GM19023 (cell line): ENCODE measurements around the gene EML4.
"Not testable (repeated sequence)": the region's sequence is repeated elsewhere in the genome, so short reads cannot be mapped to it uniquely, and the experiment has no call there.

Source experiments
- ATAC-seq: cut with Tn5 transposase; IDR thresholded peaks from one replicate; pipeline ENCODE4 v1.9.1; 2021; ENCODE audit warnings: mild to moderate bottlenecking, moderate library complexity; ENCODE audit not compliant: unreplicated experiment

EML4 gene

DNA sequence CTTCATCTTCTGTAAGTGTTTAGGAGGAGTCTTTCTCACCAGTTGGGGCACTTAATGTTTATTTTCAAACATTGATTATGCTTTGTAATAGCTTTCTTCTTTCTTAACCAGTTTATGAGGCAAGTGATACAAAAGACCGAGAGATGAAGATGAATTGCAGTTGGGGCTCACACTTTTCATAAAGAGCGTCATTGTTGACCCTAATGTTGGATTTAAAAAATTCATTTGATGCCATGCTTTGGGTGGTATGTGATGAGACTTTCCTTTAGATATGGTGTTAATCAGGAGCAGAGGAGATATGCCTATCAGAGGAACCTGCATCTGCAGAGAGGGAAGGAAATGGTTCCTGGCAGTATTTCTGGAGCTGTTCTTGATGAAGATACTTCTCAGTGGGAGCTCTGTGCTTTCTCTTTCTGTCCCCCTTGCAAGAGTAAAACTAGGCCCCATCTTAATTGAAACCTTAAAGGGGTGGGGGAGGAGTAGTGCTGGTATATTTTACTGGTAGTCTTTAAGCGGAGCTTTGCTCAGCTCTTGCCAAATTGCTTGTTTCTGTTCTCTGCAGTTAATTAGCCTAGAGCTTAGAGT, 2.3 kb downstream of the EML4 start:
- no peak for ATAC-seq

DNA sequence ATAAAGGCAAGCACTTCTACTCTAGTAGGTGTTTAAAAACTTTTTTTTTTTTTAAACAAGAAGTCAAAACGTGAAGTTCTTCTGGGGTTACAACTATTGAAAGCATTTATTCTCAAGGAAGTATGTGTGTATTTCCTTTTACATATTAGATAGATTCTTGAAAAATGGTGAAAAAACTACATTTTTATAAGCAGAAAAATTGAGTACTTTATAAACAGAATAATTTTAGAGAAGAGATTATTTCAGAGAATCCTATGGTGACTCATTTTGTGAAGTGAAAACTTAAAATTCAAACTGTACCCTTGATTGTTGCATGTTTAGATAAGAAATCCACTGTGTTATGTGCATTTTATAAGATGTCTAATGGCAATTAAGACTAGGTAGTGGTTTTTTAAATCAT, 2.9 kb downstream of the EML4 start:
- no peak for ATAC-seq

DNA sequence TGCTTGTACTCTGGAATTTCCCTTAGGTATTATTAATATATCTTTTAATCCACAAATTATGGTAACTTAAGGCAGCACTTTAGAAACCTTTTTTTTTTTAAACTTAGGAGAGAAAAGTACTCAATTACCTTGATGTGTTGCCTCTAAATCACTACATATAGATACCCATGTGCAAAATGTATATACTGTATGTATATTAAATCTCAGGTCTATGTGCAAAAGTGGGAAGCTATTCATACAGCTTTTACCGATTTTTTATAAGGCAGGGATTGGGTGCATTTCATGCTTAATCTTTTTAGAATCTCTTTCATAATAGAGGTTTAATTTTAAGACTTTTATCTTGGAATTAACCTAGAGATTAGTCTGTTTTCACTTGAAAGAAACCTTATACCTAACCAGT, 3.4 kb downstream of the EML4 start:
- ATAC-seq: no peak

DNA sequence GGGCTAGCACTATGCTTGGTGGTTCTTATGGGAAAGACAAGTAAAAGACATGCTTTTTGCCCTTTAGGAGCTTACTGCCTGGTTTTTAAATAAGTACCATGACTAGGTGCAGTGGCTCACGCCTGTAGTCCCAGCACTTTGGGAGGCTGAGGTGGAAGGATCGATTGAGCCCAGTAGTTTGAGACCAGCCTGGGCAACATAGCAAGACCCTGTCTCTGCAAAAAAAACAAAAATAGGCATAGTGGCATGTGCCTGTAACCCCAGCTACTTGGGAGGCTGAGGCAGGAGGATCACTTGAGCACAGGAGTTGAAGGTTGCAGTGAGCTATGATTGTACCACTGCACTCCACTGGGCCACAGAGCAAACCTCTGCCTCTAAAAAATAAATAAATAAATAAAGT, 4.3 kb downstream of the EML4 start:
- ATAC-seq: not testable (repeated sequence)

DNA sequence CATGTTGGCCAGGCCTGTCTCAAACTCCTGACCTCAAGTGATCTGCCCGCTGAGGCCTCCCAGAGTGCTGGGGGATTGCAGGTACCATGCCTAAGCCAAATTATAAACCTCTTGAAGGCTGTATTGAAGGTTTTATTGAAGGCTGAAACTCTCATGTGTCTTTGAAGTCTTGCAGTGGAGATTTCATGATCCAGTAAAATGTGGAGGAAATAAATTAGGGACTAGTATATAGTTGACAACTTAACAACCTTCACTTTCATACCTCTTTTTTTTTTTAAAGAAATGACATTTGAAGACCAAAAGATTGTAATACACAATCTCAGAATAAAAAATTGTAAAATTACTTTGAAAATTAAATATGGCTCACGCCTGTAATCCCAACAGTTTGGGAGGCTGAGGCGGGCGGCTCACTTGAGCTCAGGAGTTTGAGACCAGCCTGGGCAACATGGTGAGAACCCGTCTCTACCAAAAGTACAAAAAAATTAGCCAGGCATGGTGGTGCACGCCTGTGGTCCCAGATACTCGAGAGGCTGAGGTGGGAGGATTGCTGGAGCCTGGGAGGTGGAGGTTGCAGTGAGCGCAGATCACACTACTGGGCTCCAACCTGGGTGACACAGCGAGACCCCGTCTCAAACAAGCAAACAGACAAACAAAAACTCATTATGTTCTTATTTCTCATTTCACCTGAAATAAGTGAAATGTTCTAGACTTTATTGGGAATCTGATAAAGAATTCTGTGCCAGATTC, 8.0 kb downstream of the EML4 start:
- ATAC-seq: no peak

DNA sequence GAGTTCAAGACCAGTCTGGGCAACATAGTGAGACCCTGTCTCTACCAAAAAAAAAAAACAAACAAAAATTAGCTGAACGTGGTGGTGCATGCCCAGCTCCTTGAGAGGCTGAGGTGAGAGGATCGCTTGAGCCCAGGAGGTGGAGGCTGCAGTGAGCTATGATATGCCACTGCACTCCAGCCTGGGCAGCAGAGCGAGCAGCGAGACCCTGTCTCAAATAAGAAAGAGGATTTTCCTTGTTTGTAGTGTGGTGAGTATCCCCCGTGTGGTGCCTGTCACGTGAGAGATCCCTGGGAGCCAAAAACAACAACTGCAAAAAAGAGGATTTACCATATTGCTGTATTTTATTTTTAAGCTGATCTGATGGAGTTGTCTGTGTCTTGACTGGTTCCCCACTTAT, 9.2 kb downstream of the EML4 start:
- no peak for ATAC-seq

DNA sequence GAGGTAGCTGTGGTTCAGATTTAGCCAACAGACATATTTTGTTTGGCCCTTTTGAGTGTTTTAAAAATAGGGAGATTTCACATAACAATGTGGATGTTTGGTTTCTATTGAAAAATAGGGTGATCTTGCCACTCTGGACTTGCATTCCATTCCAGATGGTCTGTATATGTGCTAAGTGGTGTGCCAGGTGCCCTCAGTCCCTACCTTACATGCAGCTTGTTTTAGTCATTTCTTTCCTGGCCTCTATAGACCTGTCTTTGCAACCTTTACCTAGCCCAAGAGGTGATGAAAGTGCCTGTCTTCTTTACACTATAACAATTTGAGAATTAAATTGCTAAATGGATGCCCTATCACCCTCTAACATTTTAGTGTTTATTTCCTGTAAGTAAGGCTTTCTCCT, 11.1 kb downstream of the EML4 start:
- ATAC-seq: no peak

DNA sequence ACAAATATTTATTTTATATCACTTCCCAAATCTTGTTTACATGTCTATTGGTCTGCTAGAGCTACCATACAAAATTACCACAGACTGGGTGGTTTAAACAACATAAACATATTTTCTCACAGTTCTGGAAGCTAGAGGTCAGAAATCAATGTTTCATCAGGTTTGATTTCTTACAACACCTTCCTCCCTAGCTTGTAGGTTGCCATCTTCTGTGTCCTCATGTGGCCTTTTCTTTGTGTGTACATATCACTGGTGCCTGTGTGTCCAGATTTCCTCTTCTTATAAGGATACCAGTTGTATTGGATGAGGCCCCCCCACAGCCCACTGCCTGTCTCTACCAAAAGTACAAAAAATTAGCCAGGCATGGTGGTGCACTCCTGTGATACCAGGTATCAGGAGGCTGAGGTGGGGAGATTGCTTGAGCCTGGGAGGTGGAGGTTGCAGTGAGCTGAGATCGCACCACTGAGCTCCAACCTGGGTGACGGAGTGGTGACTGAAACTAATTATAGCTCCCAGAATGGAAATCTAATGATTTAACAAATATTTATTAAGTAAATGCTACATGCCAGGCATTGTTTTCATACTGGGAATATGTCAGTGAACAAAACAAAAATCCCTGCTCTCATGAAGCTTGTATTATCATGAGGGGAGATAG, 13.6 kb downstream of the EML4 start:
- ATAC-seq: no peak

DNA sequence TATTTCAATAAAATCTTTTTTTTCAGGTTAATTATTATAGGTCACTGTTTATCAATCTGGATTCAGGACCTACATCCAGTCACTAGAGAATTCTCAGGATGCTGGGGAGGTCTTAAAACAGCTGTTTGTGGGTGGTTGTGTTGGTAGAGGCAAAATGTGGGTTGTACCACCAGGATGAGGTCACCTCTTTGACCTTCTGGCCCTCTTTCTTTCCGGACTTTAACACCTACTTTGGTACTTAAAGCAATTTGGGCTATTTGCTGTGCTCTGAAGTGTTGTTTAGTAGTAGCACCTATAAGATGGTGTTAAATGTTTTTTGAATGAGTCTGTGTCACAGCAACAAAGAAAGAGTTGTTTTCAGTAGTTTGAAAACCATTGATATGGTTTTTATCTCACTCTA, 14.6 kb downstream of the EML4 start:
- ATAC-seq: no peak

DNA sequence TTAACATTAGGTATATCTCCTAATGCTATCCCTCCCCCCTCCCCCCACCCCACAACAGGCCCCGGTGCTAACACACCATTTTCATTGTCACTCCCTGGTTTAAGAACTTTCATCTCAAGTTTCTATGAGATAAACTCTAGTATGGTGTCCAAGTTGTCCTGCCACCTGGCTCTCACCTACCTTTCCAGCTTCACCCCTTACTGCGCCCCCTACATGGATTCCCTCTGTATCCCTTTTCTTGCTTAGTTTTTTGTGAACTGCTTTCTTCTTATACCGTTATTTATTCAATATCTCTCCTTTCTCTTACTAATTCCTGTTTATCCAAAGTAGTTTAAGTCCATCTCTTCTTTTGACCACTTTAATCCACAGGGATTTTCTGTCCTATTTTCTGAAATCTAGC, 15.2 kb downstream of the EML4 start:
- no peak for ATAC-seq

DNA sequence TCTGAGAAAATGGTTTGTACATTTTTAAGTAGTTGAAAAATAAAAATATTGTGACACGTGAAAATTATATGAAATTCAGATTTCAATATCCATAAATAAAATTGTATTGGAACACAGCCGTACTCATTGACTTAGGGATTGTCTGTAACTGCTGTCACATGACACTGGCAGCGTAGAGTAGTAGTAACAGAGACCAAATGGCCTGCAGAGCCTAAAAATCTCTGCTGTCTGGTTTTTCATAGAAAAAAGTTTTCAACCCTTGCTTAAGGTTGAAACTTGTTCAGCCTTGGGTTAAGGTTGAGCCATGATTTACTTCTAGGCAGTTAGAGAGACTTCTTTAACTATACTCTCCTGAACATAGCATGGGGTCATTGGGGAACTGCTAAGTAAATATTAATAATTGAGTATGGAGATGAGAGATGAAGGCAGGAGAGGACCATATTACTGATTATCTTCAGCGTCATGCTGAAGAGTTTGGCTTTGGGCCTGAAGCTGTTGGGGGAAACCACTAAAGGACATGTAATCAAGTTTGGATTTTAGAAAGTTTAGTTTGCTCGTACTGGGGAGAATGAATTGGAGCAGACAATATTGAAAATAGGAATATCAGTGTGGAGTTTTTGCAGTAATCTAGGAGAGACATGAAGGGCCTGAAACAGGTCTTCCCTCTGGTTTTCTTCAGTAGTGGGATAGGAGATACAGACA, 16.2 kb downstream of the EML4 start:
- no peak for ATAC-seq

DNA sequence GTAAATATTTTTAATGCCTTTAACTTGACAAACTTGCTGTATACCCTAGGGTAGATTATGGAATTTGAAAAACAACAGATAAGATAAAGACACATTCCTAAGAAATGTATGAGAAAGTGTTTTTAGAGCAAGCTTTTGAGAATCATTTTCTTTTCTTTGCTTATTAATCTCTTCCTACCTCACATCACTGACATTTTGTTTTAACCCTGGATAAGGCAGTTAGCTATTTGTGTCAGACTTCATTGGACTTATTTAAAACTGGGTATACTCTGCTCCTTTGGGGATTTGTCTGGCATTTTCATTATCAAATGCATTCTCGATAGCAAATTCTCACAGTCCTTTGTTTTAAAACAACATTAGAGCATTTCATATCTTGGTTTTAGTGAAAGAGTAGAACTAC, 17.2 kb downstream of the EML4 start:
- ATAC-seq: no peak

DNA sequence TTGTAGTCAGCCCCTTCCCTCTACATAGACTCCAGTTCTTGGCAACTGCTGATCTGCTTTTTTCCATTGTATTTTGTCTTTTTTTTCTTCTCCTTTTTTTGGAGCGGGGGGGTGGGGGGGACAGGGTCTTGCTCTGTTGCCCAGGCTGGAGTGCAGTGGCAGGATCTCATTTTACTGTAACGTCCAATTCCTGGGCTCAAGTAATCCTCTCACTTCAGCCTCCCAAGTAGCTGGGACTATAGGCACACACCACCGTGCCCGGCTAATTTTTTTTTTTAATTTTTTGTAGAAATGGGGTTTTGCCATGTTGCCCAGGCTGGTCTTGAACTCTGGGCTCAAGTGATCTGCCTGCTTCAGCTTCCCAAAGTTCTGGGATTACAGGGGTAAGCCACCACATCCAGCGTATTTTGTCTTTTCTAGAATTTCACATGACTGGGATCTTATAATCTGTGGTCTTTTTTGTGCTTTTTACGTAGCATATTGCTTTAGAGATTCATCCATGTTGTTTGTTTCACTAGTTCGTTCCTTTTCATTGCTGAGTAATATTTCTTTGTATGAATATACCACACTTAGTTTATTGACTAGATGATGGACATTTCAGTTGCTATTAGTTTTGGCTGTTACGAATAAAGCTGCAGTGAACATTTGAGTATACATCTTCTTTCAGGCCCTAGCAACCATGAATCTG, 17.9 kb downstream of the EML4 start:
- ATAC-seq: no peak

DNA sequence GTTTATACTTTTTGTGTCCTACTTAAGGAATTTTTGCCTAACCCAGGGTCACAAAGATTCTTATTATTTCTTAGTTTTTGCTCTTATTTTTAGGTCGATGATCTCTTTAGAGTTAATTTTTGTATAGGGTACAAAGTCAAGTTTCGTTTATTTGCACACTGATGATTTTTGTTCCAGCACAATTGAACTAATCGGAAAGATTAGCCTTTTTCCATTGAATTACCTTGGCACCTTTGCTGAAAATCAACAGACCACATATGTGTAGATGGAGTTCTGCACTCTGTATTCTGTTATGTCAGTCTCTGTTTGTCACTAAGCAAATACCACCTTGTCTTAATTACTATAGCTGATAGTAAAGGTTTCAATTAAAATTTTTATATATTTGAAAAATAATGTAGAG, 18.7 kb downstream of the EML4 start:
- no peak for ATAC-seq

DNA sequence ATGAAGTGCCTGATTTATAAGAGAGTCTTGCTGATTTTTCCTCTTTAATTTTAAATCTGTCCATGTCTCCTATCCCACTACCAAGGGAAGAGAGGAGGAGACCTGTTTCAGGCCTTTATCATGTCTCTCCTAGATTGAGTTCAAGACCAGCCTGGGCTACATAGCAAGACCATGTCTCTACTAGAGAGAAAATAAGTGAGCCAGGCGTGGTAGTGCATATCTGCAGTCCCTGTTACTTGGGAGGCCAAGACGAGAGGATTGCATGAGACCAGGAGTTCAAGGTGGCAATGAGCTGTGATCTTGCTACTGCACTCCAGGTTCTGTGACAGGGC, 20.0 kb downstream of the EML4 start:
- ATAC-seq: no peak

DNA sequence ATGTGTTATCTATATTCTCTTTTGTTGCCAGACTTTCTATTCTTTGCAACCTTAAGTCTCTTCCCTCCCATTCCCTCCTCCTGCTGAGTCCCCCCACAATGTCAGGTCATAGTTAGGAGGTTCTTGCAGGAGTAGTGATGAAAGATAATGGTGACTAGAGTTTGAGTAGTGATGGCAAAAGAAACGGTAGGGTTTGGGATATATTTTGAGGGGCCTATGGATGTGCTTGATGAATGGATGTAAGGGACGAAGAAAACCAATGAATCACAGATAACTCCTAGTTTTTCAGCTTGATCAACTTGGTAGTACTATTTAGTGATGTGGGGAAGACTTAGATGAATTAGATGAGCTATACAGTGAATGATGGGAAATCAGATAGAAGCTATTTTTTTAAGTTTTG, 21.0 kb downstream of the EML4 start:
- no peak for ATAC-seq

DNA sequence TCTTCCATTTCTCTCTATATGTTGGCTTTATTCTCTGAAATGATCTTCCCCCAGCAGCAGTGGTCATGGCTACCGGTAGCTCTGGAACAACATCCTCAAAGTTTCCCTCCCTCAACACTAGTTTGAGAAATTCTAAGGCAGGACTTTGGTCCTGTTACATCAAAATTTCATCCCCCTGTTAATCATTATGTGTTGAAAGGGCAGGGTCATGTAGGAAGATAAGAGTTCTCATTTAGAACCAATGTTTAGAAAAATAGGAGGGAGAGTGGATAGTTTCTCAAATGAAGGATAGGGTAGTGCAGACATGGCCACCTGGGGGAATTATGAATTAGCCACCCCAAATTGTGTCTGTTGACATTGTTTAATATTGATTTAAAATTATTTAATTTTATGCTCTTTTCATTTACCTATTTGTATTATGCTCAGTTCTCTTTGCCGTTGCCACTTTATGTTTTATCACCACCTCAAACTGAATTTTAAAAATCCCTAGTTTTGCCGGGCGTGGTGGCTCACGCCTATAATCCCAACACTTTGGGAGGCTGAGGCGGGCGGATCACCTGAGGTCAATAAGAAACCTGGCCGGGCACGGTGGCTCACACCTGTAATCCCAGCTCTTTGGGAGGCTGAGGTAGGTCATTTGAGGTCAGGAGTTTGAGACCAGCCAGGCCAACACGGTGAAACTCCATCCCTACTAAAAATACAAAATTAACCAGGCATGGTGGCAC, 22.3 kb downstream of the EML4 start:
- no peak for ATAC-seq

DNA sequence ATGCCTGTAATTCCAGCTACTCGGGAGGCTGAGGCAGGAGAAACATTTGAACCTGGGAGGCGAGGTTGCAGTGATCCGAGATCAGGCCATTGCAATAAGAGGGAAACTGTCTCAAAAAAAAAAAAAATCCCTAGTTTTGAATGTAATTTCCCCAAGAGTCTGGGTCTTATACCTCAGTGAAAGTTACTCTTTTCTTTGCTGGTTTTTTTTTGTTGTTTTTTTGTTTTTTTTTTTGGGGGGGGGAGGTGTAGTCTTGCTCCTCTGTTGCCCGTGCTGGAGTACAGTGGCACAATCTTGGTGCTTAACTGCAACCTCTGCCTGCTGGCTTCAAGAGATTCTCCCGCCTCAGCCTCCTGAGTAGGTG, 22.8 kb downstream of the EML4 start:
- ATAC-seq: no peak

DNA sequence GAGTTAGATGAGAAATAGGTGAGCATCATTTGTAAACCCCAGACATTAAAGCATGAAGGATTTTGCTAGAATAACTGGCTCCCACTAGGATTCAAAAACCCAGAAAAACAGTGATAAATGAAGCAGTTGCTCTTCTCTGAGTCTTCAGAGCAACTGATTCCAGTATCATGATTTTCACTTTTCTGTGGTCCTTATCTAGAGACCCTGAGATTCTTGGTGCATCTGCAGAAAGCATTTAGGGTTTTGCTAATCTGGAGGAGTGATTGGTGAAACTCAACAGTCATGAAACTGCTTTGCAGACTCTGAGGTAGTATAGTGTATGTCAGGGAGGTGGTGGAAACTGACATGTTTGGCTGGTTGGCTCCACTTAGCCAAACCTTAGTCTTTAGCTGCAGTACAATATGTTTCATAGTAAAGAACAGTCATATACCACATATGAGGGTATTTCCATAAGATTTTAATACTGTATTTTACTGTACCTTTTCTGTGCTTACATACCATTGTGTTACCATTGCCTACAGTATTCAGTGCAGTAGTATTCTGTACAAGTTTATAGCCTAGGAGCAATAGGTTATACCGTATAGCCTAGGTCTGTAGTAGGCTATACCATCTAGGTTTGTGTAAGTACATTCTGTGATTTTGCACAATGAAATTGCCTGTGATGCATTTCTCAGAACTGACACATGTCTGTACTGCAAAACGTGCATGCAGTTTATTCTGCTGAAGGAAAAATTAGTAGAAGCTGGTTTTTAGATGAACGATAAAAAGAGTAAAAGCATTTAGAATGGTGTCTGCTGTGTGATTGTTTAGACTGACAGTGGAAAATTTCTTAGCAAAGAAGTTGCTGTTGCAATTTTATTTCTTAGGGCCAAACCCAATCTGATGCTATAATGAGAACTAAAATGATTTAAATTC, 23.8 kb downstream of the EML4 start:
- peak; percentile 77 for ATAC-seq

DNA sequence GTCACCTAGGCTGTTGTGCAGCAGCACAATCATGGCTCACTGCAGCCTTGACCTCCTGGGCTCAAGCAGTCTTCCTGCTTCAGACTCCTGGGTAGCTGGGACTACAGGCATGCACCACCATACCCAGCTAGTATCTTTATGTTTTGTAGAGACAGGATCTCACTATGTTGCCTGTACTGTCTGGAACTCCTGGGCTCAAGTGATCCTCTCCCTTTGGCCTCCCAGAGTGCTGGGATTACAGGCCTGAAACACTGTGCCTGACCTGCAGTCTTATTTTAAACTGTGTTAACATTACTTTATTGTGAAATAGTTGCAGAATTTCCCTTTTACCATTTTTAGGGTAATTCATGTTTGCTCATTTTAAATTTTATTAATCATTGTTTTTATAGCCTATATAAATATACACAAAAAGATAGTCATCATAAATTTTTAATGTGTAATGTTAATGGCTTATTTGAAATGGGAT, 24.6 kb downstream of the EML4 start:
- ATAC-seq: no peak
